WTC11 (cell line): ENCODE results near the gene ARHGAP4.

Source experiments
- TEAD4 ChIP-seq: sonication (generic); formaldehyde crosslinking; IDR thresholded peaks from 2 replicates; pipeline ENCODE4 v1.8.0; 2022; ENCODE audit warnings: mild to moderate bottlenecking, missing genetic modification reagents
- ZNF232 ChIP-seq: sonication (generic); formaldehyde crosslinking; IDR thresholded peaks from 2 replicates; pipeline ENCODE4 v1.8.0; 2022; ENCODE audit warnings: mild to moderate bottlenecking, missing genetic modification reagents
- TF ChIP-seq, protein P1 (sequence below): fragments of 200-600 bp; IDR thresholded peaks from 2 replicates; pipeline ENCODE4 v1.8.0; 2022; ENCODE audit warnings: antibody characterized with exemption

DNA sequence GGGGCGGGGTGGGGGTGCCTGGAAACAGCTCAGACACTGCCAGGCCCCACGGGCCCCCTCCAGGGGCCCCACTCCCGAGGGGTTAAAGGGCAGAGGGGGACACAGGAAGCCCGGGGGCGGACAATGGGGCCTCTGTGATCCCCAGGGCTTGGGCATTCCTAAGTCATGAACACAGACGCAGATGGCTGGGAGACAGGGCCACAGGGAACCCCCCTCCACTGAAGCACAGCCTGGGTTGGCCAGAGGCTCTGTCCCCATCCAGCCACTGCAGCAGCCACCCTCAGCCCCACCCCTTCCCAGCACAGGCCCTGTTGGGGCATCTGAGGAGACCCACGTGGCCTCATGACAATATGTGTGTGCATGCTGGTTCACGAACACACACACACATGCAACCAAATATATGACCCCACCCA is 44.0 kb downstream of the ARHGAP4 start:
- TF ChIP-seq, protein P1, sequence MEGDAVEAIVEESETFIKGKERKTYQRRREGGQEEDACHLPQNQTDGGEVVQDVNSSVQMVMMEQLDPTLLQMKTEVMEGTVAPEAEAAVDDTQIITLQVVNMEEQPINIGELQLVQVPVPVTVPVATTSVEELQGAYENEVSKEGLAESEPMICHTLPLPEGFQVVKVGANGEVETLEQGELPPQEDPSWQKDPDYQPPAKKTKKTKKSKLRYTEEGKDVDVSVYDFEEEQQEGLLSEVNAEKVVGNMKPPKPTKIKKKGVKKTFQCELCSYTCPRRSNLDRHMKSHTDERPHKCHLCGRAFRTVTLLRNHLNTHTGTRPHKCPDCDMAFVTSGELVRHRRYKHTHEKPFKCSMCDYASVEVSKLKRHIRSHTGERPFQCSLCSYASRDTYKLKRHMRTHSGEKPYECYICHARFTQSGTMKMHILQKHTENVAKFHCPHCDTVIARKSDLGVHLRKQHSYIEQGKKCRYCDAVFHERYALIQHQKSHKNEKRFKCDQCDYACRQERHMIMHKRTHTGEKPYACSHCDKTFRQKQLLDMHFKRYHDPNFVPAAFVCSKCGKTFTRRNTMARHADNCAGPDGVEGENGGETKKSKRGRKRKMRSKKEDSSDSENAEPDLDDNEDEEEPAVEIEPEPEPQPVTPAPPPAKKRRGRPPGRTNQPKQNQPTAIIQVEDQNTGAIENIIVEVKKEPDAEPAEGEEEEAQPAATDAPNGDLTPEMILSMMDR = no peak
- TF ChIP-seq ZNF232 (CRISPR knock-in tag) (no peak), TEAD4 (CRISPR knock-in tag) (no peak)
